Femur (tissue), 1 donor: ENCODE measurements around the gene CTIF.

Source experiments
- DNase-seq: peaks from one replicate; pipeline ENCODE4 v3.0.0-alpha.2; 2017

CTIF gene

DNA sequence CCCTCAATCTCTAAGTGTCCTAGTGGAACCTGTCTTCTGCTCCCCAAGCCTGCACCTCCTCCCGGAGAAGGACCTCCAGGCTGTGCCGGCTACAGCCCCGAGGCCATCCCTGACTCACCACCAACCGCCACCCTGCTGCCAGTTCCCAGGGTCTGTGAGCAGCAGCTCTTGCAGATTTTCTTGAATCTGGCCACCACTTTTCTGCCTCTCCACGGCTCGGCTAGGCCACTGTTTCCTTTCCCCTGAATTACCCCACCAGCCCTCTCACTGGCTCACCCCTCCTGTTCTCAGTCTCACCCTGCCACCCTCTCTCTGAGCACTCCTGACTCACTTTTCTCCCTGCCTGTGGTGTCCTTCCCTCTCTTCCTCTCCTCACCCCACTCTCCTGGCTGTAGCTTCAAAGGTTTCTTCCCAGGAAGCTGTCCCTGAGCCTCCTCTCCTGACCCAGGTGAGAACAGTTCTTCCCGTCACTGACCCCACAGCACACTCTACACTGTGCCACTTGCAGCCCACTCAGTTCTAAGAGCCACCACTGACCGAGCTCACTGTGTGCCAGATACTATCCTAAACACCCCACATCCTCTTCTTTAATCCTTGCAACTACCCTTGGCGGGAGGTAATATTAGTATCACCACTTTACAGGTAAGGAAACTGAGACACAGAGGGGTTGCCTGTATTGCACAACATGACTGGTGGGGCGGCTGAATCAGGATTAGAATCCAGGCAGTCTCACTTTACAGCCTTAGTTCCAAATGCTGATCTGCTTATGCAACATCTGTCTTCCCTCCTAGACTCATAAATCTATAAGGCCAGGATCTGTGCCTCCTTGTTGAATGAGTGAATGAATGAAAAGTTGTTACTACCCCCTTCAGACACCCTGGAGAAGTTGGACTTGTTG is 300.3 kb downstream of the CTIF start:
- DNase-seq, result no peak

- no peak for DNase-seq
Observed at GRCh38 chr18:48839819-48840490, 301.1 kb downstream of the CTIF start.

DNA sequence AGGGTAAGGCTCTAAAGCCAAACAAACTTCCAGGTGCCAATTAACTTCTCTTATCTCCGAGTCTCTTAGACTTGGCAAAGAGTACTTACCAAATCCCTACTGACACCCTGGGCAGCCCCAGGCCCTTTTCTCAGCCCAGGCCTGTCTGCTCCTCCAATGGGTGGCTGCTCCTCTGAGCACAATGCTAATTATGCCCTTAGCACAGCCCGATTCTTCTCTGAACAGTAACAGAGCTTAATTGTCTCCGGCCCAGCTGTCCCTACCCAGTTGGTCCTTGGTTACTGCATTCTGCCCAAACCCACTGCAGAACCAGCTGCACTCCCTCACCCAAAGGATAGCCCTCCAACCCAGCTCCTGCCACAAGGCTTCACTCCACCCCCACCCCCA is 301.7 kb downstream of the CTIF start:
- no peak for DNase-seq

GRCh38 chr18:48841381-48842258 is 302.8 kb downstream of the CTIF start:
- DNase-seq, result peak; percentile 65

- peak; percentile 62 for DNase-seq
Observed at GRCh38 chr18:48842259-48843061, 303.6 kb downstream of the CTIF start.

GRCh38 chr18:48843162-48843561 is 304.3 kb downstream of the CTIF start:
- no peak for DNase-seq

- DNase-seq, result no peak
Observed at GRCh38 chr18:48843596-48843995, 304.8 kb downstream of the CTIF start.

GRCh38 chr18:48844271-48844670 is 305.4 kb downstream of the CTIF start:
- peak; percentile 57 for DNase-seq

- DNase-seq, result no peak
Observed at GRCh38 chr18:48845174-48845573, 306.3 kb downstream of the CTIF start.

DNA sequence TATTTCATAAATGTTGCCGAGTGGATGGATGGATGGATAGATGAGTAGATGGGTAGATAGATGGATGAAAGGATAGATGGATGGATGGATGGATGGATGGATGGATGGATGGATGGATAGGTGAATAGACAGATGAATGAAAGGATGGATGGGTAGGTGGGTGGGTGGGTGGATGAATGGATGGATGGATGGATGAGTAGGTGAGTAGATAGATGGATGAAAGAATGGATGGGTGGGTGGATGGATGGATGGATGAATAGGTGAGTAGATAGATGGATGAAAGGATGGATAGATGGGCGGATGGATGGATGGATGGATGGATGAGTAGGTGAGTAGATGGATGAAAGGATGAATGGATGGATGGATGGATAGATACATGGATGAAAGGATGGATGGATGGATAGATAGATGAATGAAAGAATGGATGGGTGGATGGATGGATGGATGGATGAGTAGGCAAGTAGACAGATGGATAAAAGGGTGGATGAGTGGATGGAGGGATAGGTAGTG is 307.6 kb downstream of the CTIF start:
- no peak for DNase-seq

GRCh38 chr18:48847807-48848486 is 309.1 kb downstream of the CTIF start:
- no peak for DNase-seq

DNA sequence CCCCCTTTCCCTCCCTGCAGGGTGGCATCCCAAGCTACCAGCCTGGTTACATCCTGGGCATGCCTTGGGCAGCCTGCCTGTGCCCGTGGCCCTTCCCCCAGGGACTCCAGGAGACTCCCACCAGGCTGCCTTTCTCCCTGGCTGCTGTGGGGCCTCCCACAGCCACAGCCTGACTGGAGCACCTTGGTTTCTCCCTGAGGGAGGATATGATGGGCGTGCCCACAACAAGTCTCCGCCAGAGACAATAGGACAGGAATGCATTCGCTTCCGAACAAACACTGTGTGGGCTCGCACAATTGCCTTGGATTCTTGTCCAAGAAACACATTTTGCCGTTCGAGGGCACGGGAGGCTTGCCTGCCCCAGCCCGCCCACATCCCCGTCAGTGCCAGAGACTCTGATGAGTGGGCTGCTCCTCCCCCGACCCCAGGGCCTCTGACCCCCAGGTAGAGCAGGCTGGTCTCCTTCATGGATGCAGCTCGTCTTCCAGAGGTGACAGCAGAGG is 309.9 kb downstream of the CTIF start:
- DNase-seq, result no peak

DNA sequence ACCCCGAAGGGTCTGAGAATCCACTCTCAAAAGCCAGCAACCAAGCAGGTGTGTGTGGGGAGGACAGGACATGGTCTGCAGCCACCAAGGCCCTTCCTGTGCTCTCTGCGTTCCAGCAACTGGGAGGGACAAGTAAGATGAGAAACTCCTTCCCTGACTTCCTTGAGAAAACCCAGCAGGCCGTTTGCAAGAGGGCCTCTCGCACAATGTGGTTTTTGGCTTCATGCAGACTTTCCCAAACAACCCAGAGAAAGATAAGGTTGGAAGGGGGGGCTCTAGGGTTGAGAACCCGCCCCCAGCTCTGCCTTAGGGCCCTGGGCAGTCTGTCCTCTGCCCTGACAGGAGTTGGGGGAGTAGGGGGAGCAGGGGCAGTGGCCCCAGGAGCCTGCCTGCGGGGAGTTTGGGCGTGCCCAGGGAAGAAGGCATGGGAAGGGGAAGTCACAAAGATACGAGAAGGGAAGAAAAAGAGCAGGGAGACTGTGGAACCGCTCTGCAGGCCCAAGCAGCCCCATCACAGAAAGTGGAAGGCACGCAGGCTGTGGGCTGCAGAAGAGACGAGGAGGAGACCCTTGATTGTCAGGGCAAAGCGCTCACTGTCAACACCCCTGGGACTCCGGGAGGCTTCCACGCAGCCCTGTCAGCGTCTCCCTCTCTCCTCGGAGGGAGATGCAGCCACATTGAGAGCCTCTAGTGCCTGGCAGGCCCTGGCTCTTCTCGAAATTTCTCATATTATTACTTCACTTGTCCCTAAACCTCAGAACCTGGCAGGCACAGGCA is 312.2 kb downstream of the CTIF start:
- peak; percentile 53 for DNase-seq

DNA sequence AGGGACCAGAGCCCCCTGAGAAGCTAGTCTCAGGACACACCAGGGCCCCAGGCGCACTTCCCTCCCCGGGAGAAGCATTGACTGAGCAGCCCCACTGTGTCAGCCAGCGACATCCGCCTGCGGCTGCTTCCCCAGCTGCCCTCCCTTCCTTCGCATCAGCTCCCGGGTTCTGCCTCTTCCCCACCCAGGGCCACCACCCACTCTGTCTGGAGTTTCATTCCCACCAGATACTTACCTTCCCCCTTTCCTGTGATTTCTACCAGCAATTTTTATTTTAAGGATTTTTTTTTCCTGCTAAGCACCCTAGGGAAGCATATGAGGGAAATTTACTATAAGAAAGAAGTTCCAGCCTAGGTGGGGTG is 312.7 kb downstream of the CTIF start:
- peak; percentile 62 for DNase-seq

DNA sequence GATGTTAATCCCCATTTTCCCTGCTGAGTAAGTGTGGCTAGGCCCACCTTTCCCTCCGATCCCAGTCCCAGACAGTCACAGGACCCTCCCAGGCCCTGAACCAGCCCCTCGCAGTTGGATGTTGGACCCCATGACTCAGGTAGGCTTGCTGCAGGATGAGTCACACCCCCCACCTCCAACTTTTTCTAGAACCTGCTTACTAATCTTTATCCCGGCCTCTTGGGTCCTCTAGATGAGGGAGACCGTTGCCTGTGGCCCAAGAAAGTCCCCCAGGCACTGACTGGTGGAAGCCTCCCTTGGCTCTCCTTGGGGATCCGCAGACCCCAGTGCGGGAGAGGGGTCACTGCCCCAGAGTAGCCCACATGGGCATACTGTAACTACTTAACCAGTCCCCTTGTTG is 313.5 kb downstream of the CTIF start:
- no peak for DNase-seq

DNA sequence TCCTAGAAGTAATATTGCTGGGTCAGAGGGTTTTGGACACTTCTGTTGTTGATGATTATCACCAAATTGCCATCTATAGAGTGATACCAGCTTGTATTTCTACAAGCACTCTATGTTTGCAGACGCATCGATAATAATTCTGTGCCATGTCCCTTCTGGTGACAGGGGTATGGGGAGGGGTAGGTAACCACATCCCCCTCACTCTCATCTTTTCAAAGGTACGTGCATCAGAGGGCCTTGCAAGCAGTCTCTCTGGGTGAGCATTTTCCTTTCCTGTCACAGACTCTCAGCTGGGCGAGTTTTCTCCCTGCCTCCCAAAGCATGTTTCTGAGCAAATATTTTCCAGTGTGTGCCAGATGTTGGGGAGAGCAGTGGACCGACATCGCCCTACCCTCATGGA is 314.0 kb downstream of the CTIF start:
- no peak for DNase-seq

GRCh38 chr18:48853588-48853987 is 314.8 kb downstream of the CTIF start:
- DNase-seq, result no peak

- no peak for DNase-seq
Observed at GRCh38 chr18:48854780-48855179, 315.9 kb downstream of the CTIF start.

DNA sequence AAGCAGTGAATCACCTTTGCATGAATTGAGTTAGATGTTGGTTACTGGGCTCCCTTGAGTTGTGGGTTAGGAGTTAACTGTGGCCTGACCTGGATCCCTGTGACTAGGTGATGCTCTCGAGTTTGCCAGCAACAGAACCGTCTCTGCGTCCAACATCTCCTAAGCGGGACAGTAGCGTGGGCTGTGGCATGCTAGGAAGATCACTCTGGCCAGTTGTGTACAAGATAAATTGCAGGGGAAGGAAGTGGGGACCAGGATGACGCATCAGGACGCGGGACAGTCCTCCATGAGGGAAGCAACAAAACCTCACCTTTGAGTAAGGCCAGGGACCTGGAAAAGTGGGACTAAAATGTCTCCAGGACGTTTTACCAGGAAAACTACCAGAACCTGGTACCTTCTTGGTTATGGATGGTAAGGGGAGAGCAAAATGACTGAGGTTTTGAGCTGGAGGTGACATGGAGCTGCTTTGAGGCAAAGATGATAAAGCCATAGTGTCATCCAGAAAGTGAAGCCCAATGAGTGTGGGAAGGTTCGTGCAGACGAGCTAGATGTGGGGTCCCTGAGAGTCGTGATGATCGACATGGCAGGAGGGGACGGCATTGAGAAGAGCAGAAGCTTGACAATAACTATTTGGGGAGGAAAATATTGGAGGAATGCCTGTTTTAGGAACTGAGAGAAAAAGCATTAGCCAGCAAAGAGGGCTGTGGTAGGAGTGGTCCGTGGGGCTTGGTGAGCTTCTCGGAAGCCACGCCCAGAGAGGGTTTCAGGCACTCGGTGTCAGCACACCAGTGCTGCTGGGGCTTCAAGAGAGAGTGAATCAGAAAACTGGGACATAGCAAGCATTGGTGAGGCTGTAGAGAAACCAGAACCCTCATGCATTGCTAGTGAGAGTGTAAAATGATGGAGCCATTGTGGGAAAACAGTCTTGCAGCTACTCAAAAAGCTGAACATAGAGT is 316.9 kb downstream of the CTIF start:
- no peak for DNase-seq
